Upper lobe of left lung (tissue), 6 donors: ENCODE data around the gene SIPA1. TPM values are rescaled to one million over a fixed set of nuclear protein-coding genes. Genes with fewer than 3 reads are reported as not detected.

Experiments used
- ATAC-seq, 2 donors: fragments of 200-7000 bp; cut with Tn5 transposase; one replicate each; pipeline ENCODE4 v1.9.1; 2022; ENCODE audit warnings: mild to moderate bottlenecking in 2 of 2, moderate library complexity in 2 of 2; ENCODE audit not compliant: low FRiP score in 2 of 2
- DNase-seq, 2 donors: peaks; one replicate each; pipeline ENCODE4 v3.0.0-alpha.2; 2019 to 2020
- H3K27ac ChIP-seq, 4 donors: fragments of 200-600 bp; sonication (generic); one replicate each; pipeline ENCODE4 v1.5.1; 2016 to 2019
- H3K27me3 ChIP-seq, 4 donors: fragments of 200-600 bp; sonication (generic); one replicate each; pipeline ENCODE4 v1.5.1; 2017 to 2019
- H3K36me3 ChIP-seq, 4 donors: fragments of 200-600 bp; sonication (generic); one replicate each; pipeline ENCODE4 v1.5.1; 2016 to 2019
- H3K4me1 ChIP-seq, 4 donors: fragments of 200-600 bp; sonication (generic); one replicate each; pipeline ENCODE4 v1.5.1; 2018 to 2019
- H3K4me3 ChIP-seq, 4 donors: fragments of 200-600 bp; sonication (generic); one replicate each; pipeline ENCODE4 v1.5.1; 2017 to 2019; ENCODE audit warnings: mild to moderate bottlenecking in 2 of 4, moderate library complexity in 1 of 4
- H3K9me3 ChIP-seq, 4 donors: fragments of 200-600 bp; sonication (generic); one replicate each; pipeline ENCODE4 v1.5.1; 2018 to 2019
- EP300 ChIP-seq, 4 donors: sonication (generic); formaldehyde crosslinking; IDR thresholded peaks; one replicate each; pipeline ENCODE4 v1.5.1; 2017; ENCODE audit warnings: antibody characterized with exemption in 4 of 4, control low read depth in 2 of 4
- POLR2A ChIP-seq, 4 donors: fragments of 450-650 bp; IDR thresholded peaks; one replicate each; pipeline ENCODE4 v1.5.1; 2016 to 2017; ENCODE audit warnings: antibody characterized with exemption in 4 of 4, mild to moderate bottlenecking in 2 of 4
- POLR2AphosphoS5 ChIP-seq, 2 donors: sonication (generic); formaldehyde crosslinking; IDR thresholded peaks; one replicate each; pipeline ENCODE4 v1.5.1; 2017; ENCODE audit warnings: antibody characterized with exemption in 2 of 2
- WGBS, 2 donors: methylation state at CpG; one replicate each; pipeline ENCODE4 v1.1.5; 2017 to 2018; 5-methylcytosine and 5-hydroxymethylcytosine counted together
- total RNA-seq, 6 donors: library from RNA; depleted of rRNA in 4 of 6; stranded (reverse); fragments of >200 nt in 4 of 6; gene quantifications; one replicate each; pipeline versions ENCODE4 v1.1.0 to v1.2.1, GENCODE V29; 2016 to 2021
- TF ChIP-seq, protein P1 (sequence below), 6 experiments: fragments of 450-650 bp in 4 of 6; fragments of 200-600 bp in 2 of 6; sonication (generic) in 2 of 6; IDR thresholded peaks; one replicate each; pipeline ENCODE4 v1.5.1; 2016 to 2019; ENCODE audit warnings: antibody characterized with exemption in 6 of 6
- donor health status: DM: no; HTN: no; CAD: no; lungs with moderate emphysema.
- donor health status: DM: no; HTN: yes; CAD: no; lungs with severe emphysema.

The SIPA1 gene
- total RNA-seq, 6 donors from 2014 or later: 42.7 to 137 (median 74.9) TPM

DNA sequence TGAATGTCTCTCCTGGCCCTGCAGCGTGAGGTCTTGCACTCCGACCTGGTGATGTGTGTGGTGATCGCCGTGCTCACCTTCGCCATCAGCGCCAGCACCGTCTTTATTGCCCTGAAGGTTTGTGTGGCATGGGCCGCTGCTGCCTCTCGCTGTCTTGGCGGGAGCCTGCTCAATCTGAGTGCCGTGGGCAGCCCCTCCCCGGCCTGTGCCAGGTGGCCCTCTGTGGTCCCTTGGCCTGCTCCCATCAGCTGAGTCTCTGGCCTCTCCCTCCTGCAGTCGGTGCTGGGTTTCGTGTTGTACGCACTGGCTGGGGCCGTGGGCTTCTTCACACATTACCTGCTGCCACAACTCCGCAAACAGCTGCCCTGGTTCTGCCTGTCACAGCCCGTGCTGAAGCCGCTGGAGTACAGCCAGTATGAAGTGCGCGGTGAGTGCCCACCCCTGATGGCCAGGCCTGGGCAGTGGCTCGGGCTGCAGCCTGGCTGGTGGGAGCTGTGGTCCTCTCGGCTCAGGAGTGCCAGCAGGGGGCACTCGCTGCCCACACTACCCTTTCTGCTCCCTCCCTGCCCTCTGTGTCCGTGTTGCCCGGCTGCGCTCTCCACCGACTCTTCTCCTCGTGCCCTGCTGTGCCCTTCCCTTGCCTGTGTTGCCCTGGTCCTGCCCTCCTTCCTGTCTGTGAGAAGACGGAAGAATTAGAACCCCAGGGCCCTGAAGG lies 12.1 kb upstream of the SIPA1 start:
- Histone ChIP-seq H3K9me3 (no peaks in the 10 kb centered on the region), H3K27me3 (no peaks in the 10 kb centered on the region), H3K4me1 (peaks cover 0 to 11% (median 6%) of the 10 kb centered on the region in 4 donors), H3K36me3 (peaks cover 52 to 98% (median 84%) of the 10 kb centered on the region in 4 donors), H3K4me3 (no peak overlapping the region), H3K27ac (peak overlapping the region in 2 of 4 donors; percentile 27 to 33)
- 58 to 65% methylated on average over 26 to 27 of the region's 30 CpGs for WGBS, 2 donors
- DNase-seq (peak; percentile 71 to 84), ATAC-seq (peak; percentile 63 to 78)
- no peak for TF ChIP-seq POLR2A (IDR thresholded peaks at IDR 0.05)
- TF ChIP-seq POLR2AphosphoS5 (IDR thresholded peaks at IDR 0.05): no peak
- TF ChIP-seq, protein P1, sequence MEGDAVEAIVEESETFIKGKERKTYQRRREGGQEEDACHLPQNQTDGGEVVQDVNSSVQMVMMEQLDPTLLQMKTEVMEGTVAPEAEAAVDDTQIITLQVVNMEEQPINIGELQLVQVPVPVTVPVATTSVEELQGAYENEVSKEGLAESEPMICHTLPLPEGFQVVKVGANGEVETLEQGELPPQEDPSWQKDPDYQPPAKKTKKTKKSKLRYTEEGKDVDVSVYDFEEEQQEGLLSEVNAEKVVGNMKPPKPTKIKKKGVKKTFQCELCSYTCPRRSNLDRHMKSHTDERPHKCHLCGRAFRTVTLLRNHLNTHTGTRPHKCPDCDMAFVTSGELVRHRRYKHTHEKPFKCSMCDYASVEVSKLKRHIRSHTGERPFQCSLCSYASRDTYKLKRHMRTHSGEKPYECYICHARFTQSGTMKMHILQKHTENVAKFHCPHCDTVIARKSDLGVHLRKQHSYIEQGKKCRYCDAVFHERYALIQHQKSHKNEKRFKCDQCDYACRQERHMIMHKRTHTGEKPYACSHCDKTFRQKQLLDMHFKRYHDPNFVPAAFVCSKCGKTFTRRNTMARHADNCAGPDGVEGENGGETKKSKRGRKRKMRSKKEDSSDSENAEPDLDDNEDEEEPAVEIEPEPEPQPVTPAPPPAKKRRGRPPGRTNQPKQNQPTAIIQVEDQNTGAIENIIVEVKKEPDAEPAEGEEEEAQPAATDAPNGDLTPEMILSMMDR (IDR thresholded peaks at IDR 0.05): peak; percentile 65 to 90 (median 85)

DNA sequence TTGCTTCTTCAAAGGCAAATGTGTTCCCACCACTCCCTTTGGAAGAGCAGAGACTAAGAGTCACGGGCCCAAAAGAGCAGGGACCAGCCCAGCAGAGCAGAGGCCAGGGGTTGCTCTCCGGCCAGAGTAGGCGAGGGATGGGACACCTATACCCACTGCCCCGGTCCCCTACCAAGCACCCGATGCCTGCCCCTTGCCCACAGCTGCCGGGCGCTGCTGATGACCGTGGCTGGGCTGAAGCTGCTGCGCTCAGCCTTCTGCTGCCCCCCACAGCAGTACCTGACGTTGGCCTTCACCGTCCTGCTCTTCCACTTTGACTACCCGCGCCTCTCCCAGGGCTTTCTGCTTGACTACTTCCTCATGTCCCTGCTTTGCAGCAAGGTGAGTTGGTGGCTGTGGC lies 10.7 kb upstream of the SIPA1 start:
- H3K36me3 ChIP-seq: peaks cover 54 to 98% (median 88%) of the 10 kb centered on the region in 4 donors
- 96% methylated on average over 13 of the region's 13 CpGs for WGBS, 2 donors
- no peak overlapping the region for H3K27ac ChIP-seq

DNA sequence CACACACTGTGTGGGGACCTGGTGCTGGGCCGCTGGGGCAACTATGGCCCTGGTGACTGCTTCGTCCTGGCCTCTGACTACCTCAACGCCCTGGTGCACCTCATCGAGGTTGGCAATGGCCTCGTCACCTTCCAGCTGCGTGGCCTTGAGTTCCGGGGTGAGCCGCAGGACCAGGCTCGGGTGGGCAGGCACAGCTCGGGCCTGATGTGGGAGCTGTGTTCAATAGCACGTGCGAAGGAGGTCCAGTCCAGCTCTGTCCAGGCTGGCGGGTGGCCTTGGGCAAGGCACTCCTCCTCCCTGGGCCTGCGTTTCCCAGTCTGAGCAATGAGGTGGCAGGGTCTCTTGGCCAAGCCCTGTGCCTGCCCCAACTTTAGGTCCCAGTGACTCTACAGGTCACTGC lies 8.3 kb upstream of the SIPA1 start:
- H3K27me3 ChIP-seq: no peaks in the 10 kb centered on the region
- TF ChIP-seq POLR2AphosphoS5 (IDR thresholded peaks at IDR 0.05) (no peak), EP300 (IDR thresholded peaks at IDR 0.05) (no peak), POLR2A (IDR thresholded peaks at IDR 0.05) (no peak)
- TF ChIP-seq, protein P1 (IDR thresholded peaks at IDR 0.05): no peak
- WGBS, 2 donors: 97 to 100% methylated on average over 2 to 14 of the region's 14 CpGs
- DNase-seq (peak in 1 of 2 donors; percentile 66), ATAC-seq (no peak)
- no peak overlapping the region for H3K4me3 ChIP-seq
- H3K36me3 ChIP-seq: peaks cover 52 to 97% (median 86%) of the 10 kb centered on the region in 4 donors
- H3K4me1 ChIP-seq: peaks cover 0 to 10% (median 5%) of the 10 kb centered on the region in 4 donors
- no peaks in the 10 kb centered on the region for H3K9me3 ChIP-seq
- H3K27ac ChIP-seq: no peak overlapping the region

More for the DNA sequence above, 10.7 kb upstream of the SIPA1 start:
- ATAC-seq: no peak
- Histone ChIP-seq H3K27me3 (no peaks in the 10 kb centered on the region), H3K9me3 (no peaks in the 10 kb centered on the region), H3K4me3 (no peak overlapping the region), H3K4me1 (peaks cover 0 to 10% (median 5%) of the 10 kb centered on the region in 4 donors)
- TF ChIP-seq POLR2AphosphoS5 (IDR thresholded peaks at IDR 0.05) (no peak), POLR2A (IDR thresholded peaks at IDR 0.05) (no peak), EP300 (IDR thresholded peaks at IDR 0.05) (no peak)
- TF ChIP-seq, protein P1 (IDR thresholded peaks at IDR 0.05): no peak
- DNase-seq: peak in 1 of 2 donors; percentile 52

DNA sequence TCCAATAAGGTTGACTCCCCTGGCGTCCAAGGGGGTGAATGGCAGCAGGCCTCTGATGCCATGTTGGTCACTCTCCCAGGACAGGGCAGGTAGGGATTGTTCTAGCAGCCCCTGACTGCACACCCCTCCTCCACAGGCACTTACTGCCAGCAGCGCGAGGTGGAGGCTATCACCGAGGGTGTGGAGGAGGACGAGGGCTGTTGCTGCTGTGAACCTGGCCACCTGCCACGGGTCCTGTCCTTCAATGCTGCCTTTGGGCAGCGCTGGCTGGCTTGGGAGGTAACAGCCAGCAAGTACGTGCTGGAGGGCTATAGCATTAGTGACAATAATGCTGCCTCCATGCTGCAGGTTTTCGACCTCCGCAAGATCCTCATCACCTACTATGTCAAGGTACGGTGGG lies 7.7 kb upstream of the SIPA1 start:
- Histone ChIP-seq H3K4me1 (peaks cover 0 to 10% (median 5%) of the 10 kb centered on the region in 4 donors), H3K4me3 (no peak overlapping the region), H3K27ac (no peak overlapping the region), H3K36me3 (peaks cover 51 to 97% (median 86%) of the 10 kb centered on the region in 4 donors), H3K9me3 (no peaks in the 10 kb centered on the region), H3K27me3 (no peaks in the 10 kb centered on the region)
- TF ChIP-seq POLR2A (IDR thresholded peaks at IDR 0.05) (no peak), EP300 (IDR thresholded peaks at IDR 0.05) (no peak), POLR2AphosphoS5 (IDR thresholded peaks at IDR 0.05) (no peak)
- TF ChIP-seq, protein P1 (IDR thresholded peaks at IDR 0.05): no peak
- 88 to 91% methylated on average over 8 to 10 of the region's 11 CpGs for WGBS, 2 donors
- DNase-seq (no peak), ATAC-seq (no peak)
